OCI-LY1 (cell line): ENCODE data around the gene GLMN.

Experiments used
- EZH2 ChIP-seq: fragments of 200-600 bp; sonication (generic), shearing (Covaris generic); IDR thresholded peaks from 2 replicates; pipeline ENCODE4 v1.8.0; 2017; ENCODE audit warnings: borderline replicate concordance, mixed run types, mild to moderate bottlenecking, antibody characterized with exemption, low read length, moderate library complexity, mixed read lengths
- TF ChIP-seq, protein P1 (sequence below): fragments of 200-600 bp; sonication (generic), shearing (Covaris generic); IDR thresholded peaks from 2 replicates; pipeline ENCODE4 v1.5.1; 2017; ENCODE audit warnings: mild to moderate bottlenecking, antibody characterized with exemption, low read length, moderate library complexity, mixed read lengths

- TF ChIP-seq, protein P1, sequence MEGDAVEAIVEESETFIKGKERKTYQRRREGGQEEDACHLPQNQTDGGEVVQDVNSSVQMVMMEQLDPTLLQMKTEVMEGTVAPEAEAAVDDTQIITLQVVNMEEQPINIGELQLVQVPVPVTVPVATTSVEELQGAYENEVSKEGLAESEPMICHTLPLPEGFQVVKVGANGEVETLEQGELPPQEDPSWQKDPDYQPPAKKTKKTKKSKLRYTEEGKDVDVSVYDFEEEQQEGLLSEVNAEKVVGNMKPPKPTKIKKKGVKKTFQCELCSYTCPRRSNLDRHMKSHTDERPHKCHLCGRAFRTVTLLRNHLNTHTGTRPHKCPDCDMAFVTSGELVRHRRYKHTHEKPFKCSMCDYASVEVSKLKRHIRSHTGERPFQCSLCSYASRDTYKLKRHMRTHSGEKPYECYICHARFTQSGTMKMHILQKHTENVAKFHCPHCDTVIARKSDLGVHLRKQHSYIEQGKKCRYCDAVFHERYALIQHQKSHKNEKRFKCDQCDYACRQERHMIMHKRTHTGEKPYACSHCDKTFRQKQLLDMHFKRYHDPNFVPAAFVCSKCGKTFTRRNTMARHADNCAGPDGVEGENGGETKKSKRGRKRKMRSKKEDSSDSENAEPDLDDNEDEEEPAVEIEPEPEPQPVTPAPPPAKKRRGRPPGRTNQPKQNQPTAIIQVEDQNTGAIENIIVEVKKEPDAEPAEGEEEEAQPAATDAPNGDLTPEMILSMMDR = no peak
- TF ChIP-seq EZH2 = no peak
These were observed 43.6 kb upstream of the GLMN start for GRCh38 chr1:92342401-92342800.
